LNCaP clone FGC (cell line): ENCODE measurements around the gene TOPBP1.
"Not testable (repeated sequence)": the region's sequence is repeated elsewhere in the genome, so short reads cannot be mapped to it uniquely, and the experiment has no call there.

Experiments used
- DNase-seq: peaks from one replicate; pipeline ENCODE4 v3.0.0-alpha.2; 2011; ENCODE audit warnings: low read depth
- H3K4me3 ChIP-seq: 2 replicates; pipeline ENCODE4 v1.5.1; 2011; ENCODE audit warnings: mild to moderate bottlenecking, low read depth, low read length, control low read depth
- TF ChIP-seq, protein P1 (sequence below): IDR thresholded peaks from 2 replicates; pipeline ENCODE4 v1.5.1; 2012; ENCODE audit warnings: mild to moderate bottlenecking; ENCODE audit not compliant: control insufficient read depth, insufficient read depth; ENCODE audit errors: extremely low read depth

TOPBP1 gene

DNA sequence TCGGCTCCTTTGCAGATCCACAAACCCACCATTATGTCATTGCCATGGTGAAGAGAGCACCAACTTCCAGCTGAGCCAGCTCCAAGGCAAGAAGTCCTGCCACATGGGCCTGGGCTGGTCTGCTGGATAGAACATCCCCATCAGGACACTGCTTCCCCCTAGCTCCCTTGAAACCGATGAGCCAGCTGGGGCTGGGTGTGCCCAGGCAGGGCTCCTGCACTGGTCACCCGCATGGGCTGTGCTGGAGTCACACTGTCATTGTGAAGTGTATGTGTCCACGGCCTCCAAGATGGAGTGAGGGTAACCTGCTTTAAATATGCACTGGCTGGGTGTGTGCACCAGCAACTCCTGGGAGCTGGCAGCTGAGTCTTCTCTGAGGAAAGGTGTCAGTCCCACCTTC, 31.0 kb upstream of the TOPBP1 start:
- TF ChIP-seq, protein P1, sequence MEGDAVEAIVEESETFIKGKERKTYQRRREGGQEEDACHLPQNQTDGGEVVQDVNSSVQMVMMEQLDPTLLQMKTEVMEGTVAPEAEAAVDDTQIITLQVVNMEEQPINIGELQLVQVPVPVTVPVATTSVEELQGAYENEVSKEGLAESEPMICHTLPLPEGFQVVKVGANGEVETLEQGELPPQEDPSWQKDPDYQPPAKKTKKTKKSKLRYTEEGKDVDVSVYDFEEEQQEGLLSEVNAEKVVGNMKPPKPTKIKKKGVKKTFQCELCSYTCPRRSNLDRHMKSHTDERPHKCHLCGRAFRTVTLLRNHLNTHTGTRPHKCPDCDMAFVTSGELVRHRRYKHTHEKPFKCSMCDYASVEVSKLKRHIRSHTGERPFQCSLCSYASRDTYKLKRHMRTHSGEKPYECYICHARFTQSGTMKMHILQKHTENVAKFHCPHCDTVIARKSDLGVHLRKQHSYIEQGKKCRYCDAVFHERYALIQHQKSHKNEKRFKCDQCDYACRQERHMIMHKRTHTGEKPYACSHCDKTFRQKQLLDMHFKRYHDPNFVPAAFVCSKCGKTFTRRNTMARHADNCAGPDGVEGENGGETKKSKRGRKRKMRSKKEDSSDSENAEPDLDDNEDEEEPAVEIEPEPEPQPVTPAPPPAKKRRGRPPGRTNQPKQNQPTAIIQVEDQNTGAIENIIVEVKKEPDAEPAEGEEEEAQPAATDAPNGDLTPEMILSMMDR, result no peak
- H3K4me3 ChIP-seq, result no peak overlapping the region
- DNase-seq, result no peak

GRCh38 chr3:133691273-133692107, 29.7 kb upstream of the TOPBP1 start:
- no peak overlapping the region for H3K4me3 ChIP-seq
- DNase-seq, result no peak
- TF ChIP-seq, protein P1, result no peak

DNA sequence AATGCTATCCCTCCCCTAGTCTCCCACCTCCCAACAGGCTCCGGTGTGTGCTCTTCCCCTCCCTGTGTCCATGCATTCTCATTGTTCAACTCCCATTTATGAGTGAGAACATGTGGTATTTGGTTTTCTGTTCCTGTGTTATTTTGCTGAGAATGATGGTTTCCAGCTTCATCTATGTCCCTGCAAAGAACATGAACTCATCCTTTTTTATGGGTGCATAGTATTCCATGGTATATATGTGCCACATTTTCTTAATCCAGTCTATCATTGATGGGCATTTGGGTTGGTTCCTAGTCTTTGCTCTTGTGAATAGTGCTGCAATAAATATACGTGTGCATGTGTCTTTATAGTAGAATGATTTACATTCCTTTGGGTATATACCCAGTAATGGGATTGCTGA, 16.3 kb upstream of the TOPBP1 start:
- DNase-seq, result not testable (repeated sequence)

GRCh38 chr3:133676336-133677118, 14.8 kb upstream of the TOPBP1 start:
- TF ChIP-seq, protein P1, result no peak
- no peak overlapping the region for H3K4me3 ChIP-seq
- no peak for DNase-seq

More for the DNA sequence above, 16.3 kb upstream of the TOPBP1 start:
- not testable (repeated sequence) for H3K4me3 ChIP-seq

GRCh38 chr3:133675631-133676335, 14.0 kb upstream of the TOPBP1 start:
- no peak for DNase-seq
- TF ChIP-seq, protein P1, result no peak
- no peak overlapping the region for H3K4me3 ChIP-seq

DNA sequence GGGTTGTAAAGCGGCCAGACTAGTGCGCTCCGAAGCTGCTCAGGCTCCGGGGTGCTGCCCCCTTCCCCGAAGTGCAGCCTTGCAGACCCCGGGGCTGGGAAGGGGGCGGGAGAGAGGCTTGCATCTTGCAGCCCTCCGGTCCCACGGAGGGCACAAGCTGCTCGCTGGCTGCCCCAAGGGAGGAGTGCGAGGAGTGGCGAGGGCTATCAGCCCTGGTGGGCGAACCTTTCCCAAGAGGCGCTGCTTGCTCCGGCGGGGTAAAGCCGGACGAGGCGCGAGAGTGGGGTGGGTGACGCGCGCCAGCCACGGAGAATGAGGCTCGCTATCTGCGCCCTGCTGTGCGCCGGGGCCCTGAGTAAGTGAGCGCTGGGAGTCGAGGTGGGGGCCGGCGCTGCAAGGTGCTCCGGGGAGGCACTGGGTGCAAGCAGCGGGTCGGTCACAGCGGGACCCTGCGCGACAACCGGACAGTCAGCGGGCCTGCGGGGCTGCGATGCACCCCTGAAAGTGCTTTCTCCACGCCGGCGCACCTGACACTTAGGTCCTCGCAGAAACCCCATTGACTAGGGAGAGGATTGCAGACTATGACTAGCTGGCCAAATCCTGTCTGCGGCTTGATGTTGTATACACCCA, 12.7 kb upstream of the TOPBP1 start:
- no peak for DNase-seq
- TF ChIP-seq, protein P1, result no peak
- H3K4me3 ChIP-seq, result no peak overlapping the region
